A549 (cell line): ENCODE data around the gene ANKK1. TPM values are rescaled to one million over a fixed set of nuclear protein-coding genes. Genes with fewer than 3 reads are reported as not detected.

Experiments
- ATAC-seq, 2 experiments: fragments of 200-7000 bp in 1 of 2; fragments of >200 bp in 1 of 2; cut with Nextera tagmentation in 1 of 2; cut with Tn5 transposase in 1 of 2; 3 replicates each; pipeline versions ENCODE4 v1.8.0 to v1.9.1; 2018 to 2020; ENCODE audit warnings: mild to moderate bottlenecking in 1 of 2, moderate library complexity in 1 of 2
- CTCF ChIA-PET: fragments of 300-600 bp; sonication (Branson Sonifier 250); formaldehyde crosslinking; extraction: SDS; loops from one replicate; lab custom pipeline; 2021; ENCODE audit warnings: antibody characterized with exemption, inconsistent platforms; lab: Yijun Ruan, JAX
- POLR2A ChIA-PET: fragments of 350-600 bp; formaldehyde crosslinking; extraction: SDS; loops from one replicate; lab custom pipeline; 2021; ENCODE audit warnings: antibody characterized with exemption, inconsistent platforms; lab: Yijun Ruan, JAX
- DNase-seq, 2 experiments: peaks; one replicate each; pipeline versions ENCODE4 v3.0.0 to v3.0.0-alpha.2; 2011 to 2016; ENCODE audit warnings: low read depth in 1 of 2, low spot score in 1 of 2
- FAIRE-seq: peaks from 2 replicates; lab custom pipeline; 2011; peaks lifted over from hg19 to GRCh38; lab: Jason Lieb, UNC
- H3K27ac ChIP-seq, 2 experiments: fragments of >200 bp; sonication (Bioruptor Twin); formaldehyde crosslinking; 3 replicates each; pipeline ENCODE4 v1.5.1; 2016 to 2017
- H3K4me1 ChIP-seq: fragments of >200 bp; sonication (Bioruptor Twin); formaldehyde crosslinking; 3 replicates; pipeline ENCODE4 v1.6.1; 2016
- H3K4me2 ChIP-seq: fragments of >200 bp; sonication (Bioruptor Twin); formaldehyde crosslinking; 3 replicates; pipeline ENCODE4 v1.6.1; 2016
- H3K4me3 ChIP-seq: fragments of >200 bp; sonication (Bioruptor Twin); formaldehyde crosslinking; 3 replicates; pipeline ENCODE4 v1.5.1; 2016
- H3K9me3 ChIP-seq: fragments of >200 bp; sonication (Bioruptor Twin); formaldehyde crosslinking; 3 replicates; pipeline ENCODE4 v1.6.1; 2016
- CEBPB ChIP-seq, 2 experiments: fragments of >200 bp in 1 of 2; sonication (Bioruptor Twin) in 1 of 2; formaldehyde crosslinking in 1 of 2; IDR thresholded peaks; 2 replicates each; pipeline ENCODE4 v1.6.1; 2012 to 2016
- CHD2 ChIP-seq: fragments of 150-350 bp; IDR thresholded peaks from 2 replicates; pipeline ENCODE4 v1.6.1; 2014; ENCODE audit warnings: low read length; ENCODE audit not compliant: partially characterized antibody
- EHF ChIP-seq: fragments of 250-450 bp; sonication (Bioruptor Pico); IDR thresholded peaks from 2 replicates; pipeline ENCODE4 v1.5.0; 2020; ENCODE audit warnings: mild to moderate bottlenecking
- EHMT2 ChIP-seq: fragments of 200-600 bp; sonication (generic); IDR thresholded peaks from 2 replicates; pipeline ENCODE4 v1.6.1; 2016; ENCODE audit warnings: antibody characterized with exemption, low read depth, mild to moderate bottlenecking, moderate library complexity
- FOSL2 ChIP-seq, 2 experiments: fragments of 450-650 bp in 1 of 2; fragments of >200 bp in 1 of 2; sonication (Bioruptor Twin) in 1 of 2; formaldehyde crosslinking; IDR thresholded peaks; 2 replicates each; pipeline versions ENCODE4 v1.5.0 to v1.6.1; 2016 to 2020; ENCODE audit warnings: mild to moderate bottlenecking in 1 of 2, moderate library complexity in 1 of 2
- GATA3 ChIP-seq: IDR thresholded peaks from 2 replicates; pipeline ENCODE4 v1.6.1; 2012; ENCODE audit warnings: borderline replicate concordance
- HOXA7 ChIP-seq: fragments of 250-450 bp; sonication (Bioruptor Pico); IDR thresholded peaks from 2 replicates; pipeline ENCODE4 v1.5.0; 2020; ENCODE audit warnings: mild to moderate bottlenecking, moderate library complexity
- HOXB5 ChIP-seq: fragments of 250-450 bp; sonication (Bioruptor Pico); IDR thresholded peaks from 2 replicates; pipeline ENCODE4 v1.5.0; 2020; ENCODE audit warnings: mild to moderate bottlenecking, moderate library complexity
- JUN ChIP-seq, 2 experiments: fragments of >200 bp; sonication (Bioruptor Twin); formaldehyde crosslinking; IDR thresholded peaks; 2 replicates in 1 of 2; 3 replicates in 1 of 2; pipeline ENCODE4 v1.6.1; 2016 to 2017
- JUNB ChIP-seq: fragments of >200 bp; sonication (Bioruptor Twin); formaldehyde crosslinking; IDR thresholded peaks from 2 replicates; pipeline ENCODE4 v1.6.1; 2016
- KDM1A ChIP-seq: fragments of 200-600 bp; sonication (generic); IDR thresholded peaks from 2 replicates; pipeline ENCODE4 v1.6.1; 2016; ENCODE audit warnings: low read depth, mild to moderate bottlenecking
- MYC ChIP-seq: IDR thresholded peaks from 2 replicates; pipeline ENCODE4 v1.6.1; 2012; ENCODE audit warnings: mild to moderate bottlenecking, inconsistent platforms, low read length, improper control_type of control experiment, borderline replicate concordance
- NPAS2 ChIP-seq: fragments of 250-450 bp; sonication (Bioruptor Pico); IDR thresholded peaks from 2 replicates; pipeline ENCODE4 v1.8.0; 2022; ENCODE audit warnings: mild to moderate bottlenecking, moderate library complexity, borderline replicate concordance
- RAD21 ChIP-seq, 2 experiments: fragments of >200 bp in 1 of 2; sonication (Bioruptor Twin) in 1 of 2; formaldehyde crosslinking in 1 of 2; IDR thresholded peaks in 1 of 2; conservative IDR thresholded peaks in 1 of 2; 2 replicates in 1 of 2; 3 replicates in 1 of 2; pipeline ENCODE4 v1.6.1; 2012 to 2018; ENCODE audit warnings: inconsistent platforms in 1 of 2
- RARB ChIP-seq: fragments of 250-450 bp; sonication (Bioruptor Pico); IDR thresholded peaks from 2 replicates; pipeline ENCODE4 v1.8.0; 2021; ENCODE audit warnings: mild to moderate bottlenecking, moderate library complexity
- RNF2 ChIP-seq: fragments of 200-600 bp; sonication (generic); IDR thresholded peaks from 2 replicates; pipeline ENCODE4 v1.6.1; 2016; ENCODE audit warnings: low read depth, mild to moderate bottlenecking, antibody characterized with exemption, moderate library complexity, borderline replicate concordance
- ZSCAN20 ChIP-seq: fragments of 250-450 bp; sonication (Bioruptor Pico); IDR thresholded peaks from 2 replicates; pipeline ENCODE4 v1.8.0; 2022; ENCODE audit warnings: mild to moderate bottlenecking, moderate library complexity
- WGBS: methylation state at CpG from one replicate; pipeline ENCODE4 v1.1.6; 2017; ENCODE audit errors: missing lambda C conversion rate; 5-methylcytosine and 5-hydroxymethylcytosine counted together
- polyA plus RNA-seq, 4 experiments: library from polyadenylated mRNA; depleted of rRNA in 3 of 4; stranded (reverse); fragments of >200 nt; fragmentation: RNase III in 1 of 4; extraction: RNeasy Plus Mini Kit Qiagen cat#74134 plus additional on column Dnase treatment in 1 of 4; gene quantifications; 2 replicates in 3 of 4; 3 replicates in 1 of 4; pipeline ENCODE4 v1.2.3, GENCODE V29; 2011 to 2017
- TF ChIP-seq, protein P1 (sequence below): fragments of 250-450 bp; sonication (Bioruptor Pico); IDR thresholded peaks from 2 replicates; pipeline ENCODE4 v1.5.0; 2021; ENCODE audit warnings: mild to moderate bottlenecking, moderate library complexity, borderline replicate concordance
- TF ChIP-seq, protein P2 (sequence below): fragments of >200 bp; sonication (Bioruptor Twin); formaldehyde crosslinking; IDR thresholded peaks from 3 replicates; pipeline ENCODE4 v1.6.1; 2016

The ANKK1 gene
- polyA plus RNA-seq, 2 of the 4 experiments (the other 2 are of a cell fraction): 0.08 TPM; not detected in 1

GRCh38 chr11:113363406-113363805 is 24.2 kb upstream of the ANKK1 start:
- no peak overlapping the region for H3K4me3 ChIP-seq
- H3K4me1 ChIP-seq: no peaks in the 10 kb centered on the region
- FAIRE-seq (no peak), ATAC-seq (no peak), DNase-seq (no peak)
- WGBS: 64% methylated on average over 5 of the region's 5 CpGs
- TF ChIP-seq GATA3 (no peak), RAD21 (conservative IDR thresholded peaks at IDR 0.05 in 1 of 2, IDR thresholded peaks at IDR 0.05 in 1 of 2) (no peak), MYC (no peak), JUNB (no peak), RNF2 (no peak), EHF (no peak), CEBPB (IDR thresholded peaks at IDR 0.05) (no peak), RARB (no peak), KDM1A (no peak), HOXA7 (CRISPR knock-in tag) (no peak), EHMT2 (no peak), FOSL2 (IDR thresholded peaks at IDR 0.05) (no peak), FOSL2 (CRISPR knock-in tag; IDR thresholded peaks at IDR 0.05) (no peak), NPAS2 (CRISPR knock-in tag) (no peak)
- TF ChIP-seq, protein P1, sequence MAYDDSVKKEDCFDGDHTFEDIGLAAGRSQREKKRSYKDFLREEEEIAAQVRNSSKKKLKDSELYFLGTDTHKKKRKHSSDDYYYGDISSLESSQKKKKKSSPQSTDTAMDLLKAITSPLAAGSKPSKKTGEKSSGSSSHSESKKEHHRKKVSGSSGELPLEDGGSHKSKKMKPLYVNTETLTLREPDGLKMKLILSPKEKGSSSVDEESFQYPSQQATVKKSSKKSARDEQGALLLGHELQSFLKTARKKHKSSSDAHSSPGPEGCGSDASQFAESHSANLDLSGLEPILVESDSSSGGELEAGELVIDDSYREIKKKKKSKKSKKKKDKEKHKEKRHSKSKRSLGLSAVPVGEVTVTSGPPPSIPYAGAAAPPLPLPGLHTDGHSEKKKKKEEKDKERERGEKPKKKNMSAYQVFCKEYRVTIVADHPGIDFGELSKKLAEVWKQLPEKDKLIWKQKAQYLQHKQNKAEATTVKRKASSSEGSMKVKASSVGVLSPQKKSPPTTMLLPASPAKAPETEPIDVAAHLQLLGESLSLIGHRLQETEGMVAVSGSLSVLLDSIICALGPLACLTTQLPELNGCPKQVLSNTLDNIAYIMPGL (CRISPR knock-in tag): no peak
- CTCF ChIA-PET: no interaction called here
- no peak overlapping the region for H3K27ac ChIP-seq
- POLR2A ChIA-PET: no interaction called here
- no peaks in the 10 kb centered on the region for H3K9me3 ChIP-seq
- H3K4me2 ChIP-seq: no peak overlapping the region

GRCh38 chr11:113363996-113364641 is 23.5 kb upstream of the ANKK1 start:
- TF ChIP-seq, protein P2, sequence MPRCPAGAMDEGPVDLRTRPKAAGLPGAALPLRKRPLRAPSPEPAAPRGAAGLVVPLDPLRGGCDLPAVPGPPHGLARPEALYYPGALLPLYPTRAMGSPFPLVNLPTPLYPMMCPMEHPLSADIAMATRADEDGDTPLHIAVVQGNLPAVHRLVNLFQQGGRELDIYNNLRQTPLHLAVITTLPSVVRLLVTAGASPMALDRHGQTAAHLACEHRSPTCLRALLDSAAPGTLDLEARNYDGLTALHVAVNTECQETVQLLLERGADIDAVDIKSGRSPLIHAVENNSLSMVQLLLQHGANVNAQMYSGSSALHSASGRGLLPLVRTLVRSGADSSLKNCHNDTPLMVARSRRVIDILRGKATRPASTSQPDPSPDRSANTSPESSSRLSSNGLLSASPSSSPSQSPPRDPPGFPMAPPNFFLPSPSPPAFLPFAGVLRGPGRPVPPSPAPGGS: no peak
- TF ChIP-seq ZSCAN20 (CRISPR knock-in tag) (no peak), HOXB5 (CRISPR knock-in tag) (no peak), JUNB (no peak), RAD21 (conservative IDR thresholded peaks at IDR 0.05 in 1 of 2, IDR thresholded peaks at IDR 0.05 in 1 of 2) (no peak), MYC (no peak), RARB (no peak), CHD2 (no peak), JUN (IDR thresholded peaks at IDR 0.05) (no peak), EHF (no peak)
- TF ChIP-seq, protein P1 (CRISPR knock-in tag): no peak
- H3K4me1 ChIP-seq: no peaks in the 10 kb centered on the region
- WGBS: 91% methylated on average over 7 of the region's 7 CpGs
- H3K27ac ChIP-seq: no peak overlapping the region
- FAIRE-seq (no peak), ATAC-seq (no peak), DNase-seq (no peak)
- H3K9me3 ChIP-seq: no peaks in the 10 kb centered on the region
- ChIA-PET CTCF (no interaction called here), POLR2A (no interaction called here)
- H3K4me3 ChIP-seq: no peak overlapping the region
- H3K4me2 ChIP-seq: no peak overlapping the region
